Ishikawa (cell line): Measurements from ENCODE around the gene IL31RA.

Experiments
- CEBPB ChIP-seq: IDR thresholded peaks from 2 replicates; pipeline ENCODE4 v1.6.1; 2012
- CREB1 ChIP-seq: IDR thresholded peaks from 2 replicates; pipeline ENCODE4 v1.6.1; 2012; ENCODE audit warnings: low read depth
- EGR1 ChIP-seq: IDR thresholded peaks from 2 replicates; pipeline ENCODE4 v1.6.1; 2012
- EP300 ChIP-seq: IDR thresholded peaks from 2 replicates; pipeline ENCODE4 v1.6.1; 2012; ENCODE audit warnings: borderline replicate concordance
- FOXM1 ChIP-seq: IDR thresholded peaks from 2 replicates; pipeline ENCODE4 v1.6.1; 2012; ENCODE audit warnings: low read depth, borderline replicate concordance
- NFIC ChIP-seq: IDR thresholded peaks from 2 replicates; pipeline ENCODE4 v1.6.1; 2012
- RAD21 ChIP-seq: IDR thresholded peaks from 2 replicates; pipeline ENCODE4 v1.6.1; 2012; ENCODE audit warnings: low read depth
- TAF1 ChIP-seq: IDR thresholded peaks from 2 replicates; pipeline ENCODE4 v1.6.1; 2012; ENCODE audit warnings: low read depth, mild to moderate bottlenecking
- TCF12 ChIP-seq: IDR thresholded peaks from 2 replicates; pipeline ENCODE4 v1.6.1; 2012; ENCODE audit warnings: low read depth
- TEAD4 ChIP-seq: IDR thresholded peaks from 2 replicates; pipeline ENCODE4 v1.6.1; 2012
- YY1 ChIP-seq: IDR thresholded peaks from 2 replicates; pipeline ENCODE4 v1.6.1; 2012; ENCODE audit warnings: low read depth
- ZBTB7A ChIP-seq: IDR thresholded peaks from 2 replicates; pipeline ENCODE4 v1.6.1; 2012; ENCODE audit warnings: low read depth
- TF ChIP-seq, protein P1 (sequence below): IDR thresholded peaks from 2 replicates; pipeline ENCODE4 v1.6.1; 2012; ENCODE audit warnings: low read depth, mild to moderate bottlenecking
- TF ChIP-seq, protein P2 (sequence below): IDR thresholded peaks from 2 replicates; pipeline ENCODE4 v1.6.1; 2012
- TF ChIP-seq, protein P3 (sequence below): IDR thresholded peaks from 2 replicates; pipeline ENCODE4 v1.6.1; 2012

Gene IL31RA

DNA sequence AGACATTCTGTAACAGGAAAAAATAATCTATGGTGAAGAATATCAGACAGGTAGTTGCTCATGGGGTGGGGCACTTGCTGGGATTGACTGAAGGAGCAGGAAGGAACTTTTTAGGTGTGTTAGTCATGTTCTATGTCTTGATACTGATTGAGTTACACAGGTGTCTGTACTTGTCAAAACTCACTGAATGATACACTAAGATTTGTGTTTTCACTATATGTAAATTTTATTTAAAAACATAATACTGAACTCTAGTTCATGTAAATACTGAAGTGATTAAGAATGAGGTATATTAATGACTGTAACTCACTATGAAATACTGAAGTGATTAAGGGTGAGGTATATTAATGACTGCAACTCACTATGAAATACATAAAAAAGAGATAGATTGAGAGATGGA, 115.1 kb downstream of the IL31RA start:
- TF ChIP-seq RAD21 (no peak), FOXM1 (no peak), TAF1 (no peak), TEAD4 (no peak), EGR1 (no peak), CREB1 (no peak)
- TF ChIP-seq, protein P1, sequence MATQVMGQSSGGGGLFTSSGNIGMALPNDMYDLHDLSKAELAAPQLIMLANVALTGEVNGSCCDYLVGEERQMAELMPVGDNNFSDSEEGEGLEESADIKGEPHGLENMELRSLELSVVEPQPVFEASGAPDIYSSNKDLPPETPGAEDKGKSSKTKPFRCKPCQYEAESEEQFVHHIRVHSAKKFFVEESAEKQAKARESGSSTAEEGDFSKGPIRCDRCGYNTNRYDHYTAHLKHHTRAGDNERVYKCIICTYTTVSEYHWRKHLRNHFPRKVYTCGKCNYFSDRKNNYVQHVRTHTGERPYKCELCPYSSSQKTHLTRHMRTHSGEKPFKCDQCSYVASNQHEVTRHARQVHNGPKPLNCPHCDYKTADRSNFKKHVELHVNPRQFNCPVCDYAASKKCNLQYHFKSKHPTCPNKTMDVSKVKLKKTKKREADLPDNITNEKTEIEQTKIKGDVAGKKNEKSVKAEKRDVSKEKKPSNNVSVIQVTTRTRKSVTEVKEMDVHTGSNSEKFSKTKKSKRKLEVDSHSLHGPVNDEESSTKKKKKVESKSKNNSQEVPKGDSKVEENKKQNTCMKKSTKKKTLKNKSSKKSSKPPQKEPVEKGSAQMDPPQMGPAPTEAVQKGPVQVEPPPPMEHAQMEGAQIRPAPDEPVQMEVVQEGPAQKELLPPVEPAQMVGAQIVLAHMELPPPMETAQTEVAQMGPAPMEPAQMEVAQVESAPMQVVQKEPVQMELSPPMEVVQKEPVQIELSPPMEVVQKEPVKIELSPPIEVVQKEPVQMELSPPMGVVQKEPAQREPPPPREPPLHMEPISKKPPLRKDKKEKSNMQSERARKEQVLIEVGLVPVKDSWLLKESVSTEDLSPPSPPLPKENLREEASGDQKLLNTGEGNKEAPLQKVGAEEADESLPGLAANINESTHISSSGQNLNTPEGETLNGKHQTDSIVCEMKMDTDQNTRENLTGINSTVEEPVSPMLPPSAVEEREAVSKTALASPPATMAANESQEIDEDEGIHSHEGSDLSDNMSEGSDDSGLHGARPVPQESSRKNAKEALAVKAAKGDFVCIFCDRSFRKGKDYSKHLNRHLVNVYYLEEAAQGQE: no peak
- TF ChIP-seq, protein P2, sequence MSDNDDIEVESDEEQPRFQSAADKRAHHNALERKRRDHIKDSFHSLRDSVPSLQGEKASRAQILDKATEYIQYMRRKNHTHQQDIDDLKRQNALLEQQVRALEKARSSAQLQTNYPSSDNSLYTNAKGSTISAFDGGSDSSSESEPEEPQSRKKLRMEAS: no peak

DNA sequence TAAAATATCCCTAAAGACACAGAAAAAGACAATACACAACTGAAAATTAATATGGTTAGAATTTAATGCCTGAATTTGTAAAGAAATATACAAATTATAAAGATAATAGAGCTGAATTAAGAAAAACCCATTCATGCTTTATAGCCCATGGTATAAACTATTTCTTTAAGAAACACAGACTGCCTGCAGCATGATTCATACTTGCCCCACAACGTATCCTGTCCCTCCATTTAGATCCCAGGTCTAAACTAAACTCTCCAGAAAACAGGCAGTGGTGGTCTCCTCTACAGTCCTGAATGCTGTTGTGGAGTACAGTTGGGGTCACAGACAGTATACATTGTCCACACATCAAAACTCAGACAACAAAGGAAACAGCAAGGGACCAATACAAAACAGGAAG, 118.8 kb downstream of the IL31RA start:
- no peak for TF ChIP-seq ZBTB7A
- TF ChIP-seq, protein P1: no peak
- no peak for TF ChIP-seq RAD21
- TF ChIP-seq NFIC: no peak
- TF ChIP-seq FOXM1: no peak
- no peak for TF ChIP-seq CREB1
- TF ChIP-seq, protein P3, sequence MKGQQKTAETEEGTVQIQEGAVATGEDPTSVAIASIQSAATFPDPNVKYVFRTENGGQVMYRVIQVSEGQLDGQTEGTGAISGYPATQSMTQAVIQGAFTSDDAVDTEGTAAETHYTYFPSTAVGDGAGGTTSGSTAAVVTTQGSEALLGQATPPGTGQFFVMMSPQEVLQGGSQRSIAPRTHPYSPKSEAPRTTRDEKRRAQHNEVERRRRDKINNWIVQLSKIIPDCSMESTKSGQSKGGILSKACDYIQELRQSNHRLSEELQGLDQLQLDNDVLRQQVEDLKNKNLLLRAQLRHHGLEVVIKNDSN: no peak
- no peak for TF ChIP-seq TEAD4
- TF ChIP-seq YY1: no peak
- TF ChIP-seq TAF1: no peak
- TF ChIP-seq TCF12: no peak
- no peak for TF ChIP-seq EGR1
- no peak for TF ChIP-seq EP300
- TF ChIP-seq CEBPB: no peak
- TF ChIP-seq, protein P2: no peak
